GM20431 (cell line): ENCODE results near the gene CLEC3A.
"Not testable (repeated sequence)": the region's sequence is repeated elsewhere in the genome, so short reads cannot be mapped to it uniquely, and the experiment has no call there.

Experiments
- in situ Hi-C: fragments of 300-500 bp; cut with MseI, MboI; formaldehyde crosslinking; loops from one replicate; pipeline ENCODE4 v1.15.0; 2020; ENCODE audit warnings: low sequenced_read_pairs; ENCODE audit not compliant: unreplicated experiment

The CLEC3A gene

GRCh38 chr16:78022347-78023060 is at the start of gene CLEC3A:
CLEC3A (plus strand) TSS chr16:78022548; CDS start chr16:78022627, 79 bp downstream.
- in situ Hi-C loops, result no loop called here

- in situ Hi-C loops, result loop anchor here (10.0 to 25.0 kb wide), 2 partner anchors 300 to 738 kb away; no protein-coding TSS in a partner anchor
Measured at GRCh38 chr16:77974883-77975282, 47.5 kb upstream of the CLEC3A start.

- in situ Hi-C loops, result loop anchor here (10.0 kb wide), 1 partner anchor 301 kb away; no protein-coding TSS in a partner anchor
Measured at GRCh38 chr16:77975942-77976341, 46.4 kb upstream of the CLEC3A start.

DNA sequence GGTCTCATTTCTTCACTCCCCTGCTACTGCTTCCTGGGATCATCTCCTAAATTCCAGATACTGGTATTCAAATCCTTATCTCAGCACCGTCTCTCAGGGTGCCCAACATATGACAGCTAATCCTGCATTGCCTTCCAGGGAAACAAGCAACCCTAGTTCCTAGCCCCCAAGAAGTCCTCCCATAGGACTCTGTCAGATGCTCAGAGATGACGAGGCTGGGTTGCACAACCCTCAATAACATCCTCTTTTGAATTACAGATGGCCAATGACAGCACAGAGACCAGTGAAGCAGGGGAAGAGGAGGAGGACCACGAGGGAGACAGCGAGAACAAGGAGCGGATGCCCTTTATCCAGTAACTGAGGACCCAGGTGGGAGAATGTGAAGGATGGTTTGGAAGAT is 45.0 kb upstream of the CLEC3A start:
- in situ Hi-C loops, result loop anchor here (10.0 kb wide), 1 partner anchor 303 kb away; no protein-coding TSS in a partner anchor

DNA sequence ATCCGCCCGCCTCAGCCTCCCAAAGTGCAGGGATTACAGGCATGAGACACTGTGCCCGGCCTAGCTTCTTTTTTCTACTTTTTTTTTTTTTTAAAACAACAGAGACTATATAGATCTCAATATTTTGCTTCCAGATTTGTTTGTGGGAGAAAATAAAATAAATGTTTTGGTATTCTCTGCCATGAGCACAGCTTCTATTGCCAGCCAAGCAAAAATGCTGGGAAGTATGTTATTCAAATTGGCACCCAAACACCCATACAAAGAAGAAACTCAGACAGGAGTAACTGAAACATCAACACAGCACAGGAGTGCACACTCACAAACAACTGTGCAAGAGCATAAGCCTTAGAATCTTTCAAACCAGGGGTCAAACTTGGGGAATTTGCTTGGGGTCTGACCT is 37.2 kb upstream of the CLEC3A start:
- in situ Hi-C loops, result no loop called here

GRCh38 chr16:77986011-77986740 is 36.2 kb upstream of the CLEC3A start:
- in situ Hi-C loops, result no loop called here

DNA sequence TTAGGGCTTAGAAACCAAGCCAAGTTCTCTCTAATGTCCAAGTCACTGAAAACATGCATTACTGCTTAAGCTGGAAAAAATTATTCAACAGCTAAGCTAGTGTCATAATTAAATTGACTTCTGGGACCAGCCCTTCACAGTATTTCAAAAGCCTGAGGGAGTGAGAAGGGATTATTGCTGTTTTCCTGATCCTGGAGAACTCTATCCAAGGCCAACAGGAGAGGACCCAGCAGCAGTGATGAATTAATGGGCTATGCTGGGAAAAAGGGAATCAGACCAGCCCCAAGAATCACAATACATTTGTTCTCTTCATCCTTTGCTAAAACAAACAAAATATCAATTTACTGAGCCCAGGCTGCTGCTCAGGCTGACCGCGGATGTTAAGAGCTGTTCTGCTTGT is 34.5 kb upstream of the CLEC3A start:
- in situ Hi-C loops, result no loop called here

DNA sequence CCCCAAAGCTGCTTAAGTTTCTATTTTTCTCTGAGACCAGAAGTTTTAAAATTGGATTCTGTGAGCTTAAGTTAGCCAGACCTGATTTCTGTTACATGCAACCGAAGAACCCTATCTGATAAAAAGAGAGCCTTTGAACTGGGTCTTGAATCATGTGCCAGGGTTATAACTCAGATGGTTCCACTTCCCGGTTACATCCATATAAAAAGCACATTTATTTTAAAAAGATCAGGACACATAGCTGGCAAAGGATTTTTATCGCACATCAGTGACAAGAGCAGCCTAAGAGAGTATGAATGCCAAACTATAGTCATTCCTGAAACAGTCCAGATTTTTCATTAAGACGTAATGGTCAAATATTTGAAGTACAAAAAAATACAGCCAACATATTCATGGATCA is 32.5 kb upstream of the CLEC3A start:
- in situ Hi-C loops, result no loop called here

DNA sequence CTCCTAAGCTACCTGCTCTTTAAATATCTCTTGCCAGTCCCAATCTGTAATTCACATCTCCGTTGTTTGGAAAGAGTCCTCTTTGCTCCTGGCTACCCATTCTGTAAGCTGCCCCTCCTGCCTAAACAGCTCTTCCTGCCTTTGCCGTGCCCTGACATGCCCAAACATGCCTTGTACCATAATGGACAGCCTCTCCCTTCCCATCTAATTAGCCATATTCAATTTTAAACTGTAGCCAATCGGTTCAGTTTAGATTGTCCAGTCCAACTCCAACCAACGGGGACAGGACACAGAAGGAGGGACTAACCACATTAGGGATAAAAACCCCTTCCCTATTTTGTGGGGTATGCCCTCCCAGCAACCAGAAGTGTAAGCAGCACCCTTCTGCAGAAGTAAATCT is 30.6 kb upstream of the CLEC3A start:
- in situ Hi-C loops, result no loop called here

GRCh38 chr16:77992381-77992780 is 30.0 kb upstream of the CLEC3A start:
- in situ Hi-C loops, result not testable (repeated sequence)

- in situ Hi-C loops, result no loop called here
Measured at GRCh38 chr16:77993111-77993985, 29.0 kb upstream of the CLEC3A start.

DNA sequence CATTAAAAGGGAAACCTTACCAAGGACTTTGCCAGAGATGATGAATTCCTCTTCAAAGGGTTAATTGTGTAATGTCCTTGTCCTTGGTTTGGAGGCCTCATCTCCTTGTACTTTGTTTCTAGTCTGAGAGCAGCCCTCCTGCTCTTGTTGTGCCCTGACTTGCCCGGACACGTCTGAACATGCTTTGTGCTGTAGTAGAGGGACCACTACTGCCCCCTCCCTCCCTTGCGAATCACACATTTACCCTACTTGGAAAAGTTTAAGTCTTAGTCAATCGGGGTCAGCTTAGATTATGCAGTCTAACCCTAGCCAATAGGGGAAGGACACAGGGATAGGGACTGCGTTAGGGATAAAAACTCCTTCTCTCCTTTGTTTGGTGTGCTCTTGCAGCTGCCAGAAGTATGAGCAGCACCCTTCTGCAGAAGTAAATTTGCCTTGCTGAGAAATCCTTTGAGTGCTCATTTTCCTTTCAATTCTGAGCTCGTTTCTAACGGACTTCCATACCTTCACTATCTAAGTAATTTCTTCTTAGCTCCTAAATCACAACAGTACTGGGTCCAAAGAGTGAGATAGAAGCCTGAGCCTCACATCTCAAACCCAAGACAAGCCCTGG is 26.4 kb upstream of the CLEC3A start:
- in situ Hi-C loops, result no loop called here

GRCh38 chr16:77998350-77999023 is 23.9 kb upstream of the CLEC3A start:
- in situ Hi-C loops, result no loop called here

DNA sequence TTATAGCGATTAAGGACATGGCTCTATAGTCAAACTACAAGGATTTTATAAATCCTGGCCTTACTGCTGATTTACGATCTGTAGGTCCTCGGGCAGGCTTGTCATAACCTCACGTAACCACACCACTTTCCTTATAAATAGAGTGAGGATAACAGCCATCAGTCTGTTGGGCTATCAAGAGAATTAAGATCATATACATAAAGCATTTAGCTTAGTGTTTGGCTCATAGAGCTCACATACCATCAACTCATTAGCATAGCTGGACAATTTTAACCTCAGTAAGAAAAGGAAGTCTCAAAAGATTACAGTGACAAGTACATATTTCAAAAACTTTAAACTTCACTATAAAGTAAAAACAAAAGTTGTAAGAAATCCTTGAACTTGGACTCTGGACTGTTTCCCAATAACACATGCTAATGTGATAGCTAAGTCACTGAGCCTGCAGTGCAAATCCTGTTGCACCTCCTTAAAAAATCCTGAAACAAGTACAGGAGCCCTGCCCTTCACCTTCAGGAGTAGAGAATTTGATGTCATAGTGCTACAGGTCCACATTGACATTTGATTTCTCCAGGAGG is 20.8 kb upstream of the CLEC3A start:
- in situ Hi-C loops, result no loop called here

- in situ Hi-C loops, result no loop called here
Measured at GRCh38 chr16:78002915-78003538, 19.3 kb upstream of the CLEC3A start.

- in situ Hi-C loops, result no loop called here
Measured at GRCh38 chr16:78004517-78004916, 17.8 kb upstream of the CLEC3A start.

GRCh38 chr16:78005881-78006280 is 16.5 kb upstream of the CLEC3A start:
- in situ Hi-C loops, result no loop called here

DNA sequence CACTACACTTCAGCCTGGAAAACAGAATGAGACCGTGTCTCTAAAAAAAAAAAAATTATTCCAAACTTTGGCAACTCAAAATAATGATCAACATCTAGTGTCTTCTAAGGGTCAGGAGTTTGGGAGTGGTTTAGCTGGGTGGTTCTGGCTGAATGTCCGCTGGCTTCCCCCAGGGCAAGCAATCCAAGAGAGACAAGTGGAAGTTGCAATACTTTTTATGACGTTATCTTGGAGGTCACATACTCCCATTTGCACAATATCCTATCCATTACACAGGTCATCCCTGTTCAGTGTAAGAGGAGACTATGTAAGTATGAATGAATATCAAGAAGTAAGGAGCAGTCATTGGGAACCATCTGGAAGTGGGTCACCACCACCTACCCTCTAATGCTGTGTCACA is 15.2 kb upstream of the CLEC3A start:
- in situ Hi-C loops, result no loop called here

GRCh38 chr16:78024159-78024558 is 1.8 kb downstream of the CLEC3A start:
- in situ Hi-C loops, result no loop called here
